GM23338 (cell line): ENCODE results near the gene SCGB3A1. TPM values are rescaled to one million over a fixed set of nuclear protein-coding genes. Genes with fewer than 3 reads are reported as not detected.

Source experiments
- ATAC-seq: fragments of 200-7000 bp; cut with Tn5 transposase; 3 replicates; pipeline ENCODE4 v1.9.1; 2020
- DNase-seq: peaks from one replicate; pipeline ENCODE4 v3.0.0-alpha.2; 2015; ENCODE audit warnings: low spot score
- H2AFZ ChIP-seq: fragments of 200-600 bp; sonication (generic); 2 replicates; pipeline ENCODE4 v1.8.0; 2016; ENCODE audit warnings: antibody characterized with exemption, mild to moderate bottlenecking, moderate library complexity
- H3F3A ChIP-seq: fragments of 200-600 bp; sonication (generic); replicated peaks from 2 replicates; pipeline ENCODE4 v1.8.0; 2017; ENCODE audit warnings: antibody characterized with exemption, mixed run types, low read depth
- H3K27ac ChIP-seq: fragments of 200-600 bp; sonication (generic); 2 replicates; pipeline ENCODE4 v1.6.1; 2016; ENCODE audit warnings: low read depth
- H3K27me3 ChIP-seq: fragments of 200-600 bp; sonication (generic); 2 replicates; pipeline ENCODE4 v1.8.0; 2016; ENCODE audit warnings: mild to moderate bottlenecking, mixed run types, moderate library complexity; ENCODE audit not compliant: insufficient read depth
- H3K36me3 ChIP-seq: fragments of 200-600 bp; sonication (generic); 2 replicates; pipeline ENCODE4 v1.8.0; 2016; ENCODE audit warnings: mild to moderate bottlenecking; ENCODE audit not compliant: insufficient read depth
- H3K4me1 ChIP-seq: fragments of 200-600 bp; sonication (generic); 2 replicates; pipeline ENCODE4 v1.8.0; 2016; ENCODE audit warnings: mild to moderate bottlenecking, moderate library complexity; ENCODE audit not compliant: insufficient read depth
- H3K4me2 ChIP-seq: fragments of 200-600 bp; sonication (generic); 2 replicates; pipeline ENCODE4 v1.7.1; 2017; ENCODE audit warnings: mixed run types
- H3K4me3 ChIP-seq: fragments of 200-600 bp; sonication (generic); 2 replicates; pipeline ENCODE4 v1.6.1; 2016; ENCODE audit warnings: mixed run types
- H3K79me2 ChIP-seq: fragments of 200-600 bp; sonication (generic); replicated peaks from 2 replicates; pipeline ENCODE4 v1.8.0; 2017; ENCODE audit warnings: mild to moderate bottlenecking; ENCODE audit not compliant: insufficient read depth
- H3K9me2 ChIP-seq: fragments of 200-600 bp; sonication (generic); 2 replicates; pipeline ENCODE4 v1.8.0; 2017; ENCODE audit not compliant: insufficient read depth
- H4K20me1 ChIP-seq: fragments of 200-600 bp; sonication (generic); replicated peaks from 2 replicates; pipeline ENCODE4 v1.8.0; 2017; ENCODE audit warnings: mild to moderate bottlenecking; ENCODE audit not compliant: insufficient read depth
- H3K27ac Mint-ChIP-seq: 2 replicates; pipeline ENCODE4 v1.8.0; 2020; ENCODE audit warnings: inconsistent platforms, mild to moderate bottlenecking, moderate library complexity, mixed read lengths
- H3K27me3 Mint-ChIP-seq: 3 replicates; pipeline ENCODE4 v1.8.0; 2022; ENCODE audit warnings: low read depth, mild to moderate bottlenecking, moderate library complexity, mixed read lengths, inconsistent platforms; ENCODE audit not compliant: insufficient read depth, poor library complexity
- H3K36me3 Mint-ChIP-seq: 3 replicates; pipeline ENCODE4 v1.8.0; 2021; ENCODE audit warnings: low read depth, mild to moderate bottlenecking, inconsistent platforms, moderate library complexity, mixed read lengths
- H3K4me1 Mint-ChIP-seq: 3 replicates; pipeline ENCODE4 v1.8.0; 2020; ENCODE audit warnings: mild to moderate bottlenecking, inconsistent platforms, mixed read lengths
- H3K4me3 Mint-ChIP-seq: 3 replicates; pipeline ENCODE4 v1.8.0; 2021; ENCODE audit warnings: moderate library complexity, mild to moderate bottlenecking, inconsistent platforms, mixed read lengths
- H3K9me3 Mint-ChIP-seq: 3 replicates; pipeline ENCODE4 v1.8.0; 2020; ENCODE audit warnings: moderate library complexity, mild to moderate bottlenecking, inconsistent platforms, mixed read lengths
- CREB1 ChIP-seq: fragments of 250-450 bp; sonication (Bioruptor Pico); IDR thresholded peaks from 2 replicates; pipeline ENCODE4 v1.5.0; 2020; ENCODE audit warnings: low read depth, mild to moderate bottlenecking, moderate library complexity
- EZH2 ChIP-seq: fragments of 200-600 bp; sonication (generic); IDR thresholded peaks from one replicate; pipeline ENCODE4 v1.8.0; 2017; ENCODE audit warnings: antibody characterized with exemption, mild to moderate bottlenecking, low read depth; ENCODE audit not compliant: unreplicated experiment
- EZH2phosphoT487 ChIP-seq: fragments of 200-600 bp; sonication (generic); IDR thresholded peaks from one replicate; pipeline ENCODE4 v1.8.1; 2018; ENCODE audit warnings: antibody characterized with exemption; ENCODE audit not compliant: unreplicated experiment
- JUNB ChIP-seq: IDR thresholded peaks from one replicate; pipeline ENCODE4 v1.6.1; 2016; ENCODE audit warnings: antibody characterized with exemption; ENCODE audit not compliant: unreplicated experiment
- NANOG ChIP-seq: IDR thresholded peaks from 2 replicates; pipeline ENCODE4 v1.6.1; 2016; ENCODE audit warnings: antibody characterized with exemption, borderline replicate concordance
- STAT1 ChIP-seq: IDR thresholded peaks from one replicate; pipeline ENCODE4 v1.6.1; 2016; ENCODE audit warnings: antibody characterized with exemption; ENCODE audit not compliant: unreplicated experiment
- ZNF114 ChIP-seq: fragments of 250-450 bp; sonication (Bioruptor Pico); IDR thresholded peaks from 2 replicates; pipeline ENCODE4 v1.5.0; 2020; ENCODE audit warnings: mild to moderate bottlenecking, moderate library complexity
- ZNF331 ChIP-seq: fragments of 250-450 bp; sonication (Bioruptor Pico); IDR thresholded peaks from 2 replicates; pipeline ENCODE4 v1.5.0; 2020; ENCODE audit warnings: low read depth, mild to moderate bottlenecking, moderate library complexity
- polyA plus RNA-seq: library from polyadenylated mRNA; unstranded; fragments of >200 nt; fragmentation: Nextera tagmentation; extraction: Ambion mirVana; gene quantifications from 2 replicates; pipeline ENCODE4 v1.2.1, GENCODE V29; 2016
- total RNA-seq: library from RNA; depleted of rRNA; stranded (reverse); fragments of >200 nt; shearing (Covaris generic); gene quantifications from 2 replicates; pipeline ENCODE4 v1.2.3, GENCODE V29; 2014
- TF ChIP-seq, protein P1 (sequence below): fragments of 250-450 bp; sonication (Bioruptor Pico); IDR thresholded peaks from 2 replicates; pipeline ENCODE4 v1.5.0; 2020; ENCODE audit warnings: mild to moderate bottlenecking, moderate library complexity
- TF ChIP-seq, protein P2 (sequence below): IDR thresholded peaks from 2 replicates; pipeline ENCODE4 v1.6.1; 2016; ENCODE audit warnings: antibody characterized with exemption
- TF ChIP-seq, protein P3 (sequence below): IDR thresholded peaks from one replicate; pipeline ENCODE4 v1.6.1; 2018; ENCODE audit warnings: antibody characterized with exemption; ENCODE audit not compliant: unreplicated experiment
- TF ChIP-seq, protein P4 (sequence below), 2 experiments: fragments of 200-600 bp in 1 of 2; sonication (generic) in 1 of 2; conservative IDR thresholded peaks; 2 replicates each; pipeline versions ENCODE4 v1.5.1 to v1.6.1; 2016 to 2017; ENCODE audit warnings: antibody characterized with exemption in 2 of 2, low read depth in 2 of 2, mild to moderate bottlenecking in 2 of 2, moderate library complexity in 1 of 2

The SCGB3A1 gene
- total and polyA plus RNA-seq, 2 experiments from 2014 or later = not detected

DNA sequence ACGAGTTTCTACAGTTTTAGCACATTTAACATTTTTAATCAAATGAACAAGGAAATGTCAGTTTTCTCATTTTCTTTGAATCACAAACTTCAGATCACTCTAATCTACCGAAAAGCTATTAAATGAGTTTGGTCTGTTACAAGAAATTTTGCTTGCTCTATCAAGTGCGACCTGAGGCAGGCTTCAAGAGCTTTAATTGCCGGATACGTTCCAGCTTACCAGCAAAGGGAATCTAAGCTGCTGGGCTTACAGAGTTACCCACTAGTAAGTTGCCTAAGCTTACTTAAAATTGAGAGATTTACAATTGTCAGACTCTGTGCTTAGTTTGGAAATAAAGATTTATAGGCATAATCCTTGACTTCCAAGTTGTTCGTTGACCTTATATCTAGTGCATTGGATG lies 10.6 kb downstream of the SCGB3A1 start:
- H3K4me3 Mint-ChIP-seq = no peak overlapping the region
- no peaks in the 10 kb centered on the region for H3K79me2 ChIP-seq
- no peak overlapping the region for H3K27ac Mint-ChIP-seq

More for the DNA sequence above, 10.6 kb downstream of the SCGB3A1 start:
- TF ChIP-seq, protein P1, sequence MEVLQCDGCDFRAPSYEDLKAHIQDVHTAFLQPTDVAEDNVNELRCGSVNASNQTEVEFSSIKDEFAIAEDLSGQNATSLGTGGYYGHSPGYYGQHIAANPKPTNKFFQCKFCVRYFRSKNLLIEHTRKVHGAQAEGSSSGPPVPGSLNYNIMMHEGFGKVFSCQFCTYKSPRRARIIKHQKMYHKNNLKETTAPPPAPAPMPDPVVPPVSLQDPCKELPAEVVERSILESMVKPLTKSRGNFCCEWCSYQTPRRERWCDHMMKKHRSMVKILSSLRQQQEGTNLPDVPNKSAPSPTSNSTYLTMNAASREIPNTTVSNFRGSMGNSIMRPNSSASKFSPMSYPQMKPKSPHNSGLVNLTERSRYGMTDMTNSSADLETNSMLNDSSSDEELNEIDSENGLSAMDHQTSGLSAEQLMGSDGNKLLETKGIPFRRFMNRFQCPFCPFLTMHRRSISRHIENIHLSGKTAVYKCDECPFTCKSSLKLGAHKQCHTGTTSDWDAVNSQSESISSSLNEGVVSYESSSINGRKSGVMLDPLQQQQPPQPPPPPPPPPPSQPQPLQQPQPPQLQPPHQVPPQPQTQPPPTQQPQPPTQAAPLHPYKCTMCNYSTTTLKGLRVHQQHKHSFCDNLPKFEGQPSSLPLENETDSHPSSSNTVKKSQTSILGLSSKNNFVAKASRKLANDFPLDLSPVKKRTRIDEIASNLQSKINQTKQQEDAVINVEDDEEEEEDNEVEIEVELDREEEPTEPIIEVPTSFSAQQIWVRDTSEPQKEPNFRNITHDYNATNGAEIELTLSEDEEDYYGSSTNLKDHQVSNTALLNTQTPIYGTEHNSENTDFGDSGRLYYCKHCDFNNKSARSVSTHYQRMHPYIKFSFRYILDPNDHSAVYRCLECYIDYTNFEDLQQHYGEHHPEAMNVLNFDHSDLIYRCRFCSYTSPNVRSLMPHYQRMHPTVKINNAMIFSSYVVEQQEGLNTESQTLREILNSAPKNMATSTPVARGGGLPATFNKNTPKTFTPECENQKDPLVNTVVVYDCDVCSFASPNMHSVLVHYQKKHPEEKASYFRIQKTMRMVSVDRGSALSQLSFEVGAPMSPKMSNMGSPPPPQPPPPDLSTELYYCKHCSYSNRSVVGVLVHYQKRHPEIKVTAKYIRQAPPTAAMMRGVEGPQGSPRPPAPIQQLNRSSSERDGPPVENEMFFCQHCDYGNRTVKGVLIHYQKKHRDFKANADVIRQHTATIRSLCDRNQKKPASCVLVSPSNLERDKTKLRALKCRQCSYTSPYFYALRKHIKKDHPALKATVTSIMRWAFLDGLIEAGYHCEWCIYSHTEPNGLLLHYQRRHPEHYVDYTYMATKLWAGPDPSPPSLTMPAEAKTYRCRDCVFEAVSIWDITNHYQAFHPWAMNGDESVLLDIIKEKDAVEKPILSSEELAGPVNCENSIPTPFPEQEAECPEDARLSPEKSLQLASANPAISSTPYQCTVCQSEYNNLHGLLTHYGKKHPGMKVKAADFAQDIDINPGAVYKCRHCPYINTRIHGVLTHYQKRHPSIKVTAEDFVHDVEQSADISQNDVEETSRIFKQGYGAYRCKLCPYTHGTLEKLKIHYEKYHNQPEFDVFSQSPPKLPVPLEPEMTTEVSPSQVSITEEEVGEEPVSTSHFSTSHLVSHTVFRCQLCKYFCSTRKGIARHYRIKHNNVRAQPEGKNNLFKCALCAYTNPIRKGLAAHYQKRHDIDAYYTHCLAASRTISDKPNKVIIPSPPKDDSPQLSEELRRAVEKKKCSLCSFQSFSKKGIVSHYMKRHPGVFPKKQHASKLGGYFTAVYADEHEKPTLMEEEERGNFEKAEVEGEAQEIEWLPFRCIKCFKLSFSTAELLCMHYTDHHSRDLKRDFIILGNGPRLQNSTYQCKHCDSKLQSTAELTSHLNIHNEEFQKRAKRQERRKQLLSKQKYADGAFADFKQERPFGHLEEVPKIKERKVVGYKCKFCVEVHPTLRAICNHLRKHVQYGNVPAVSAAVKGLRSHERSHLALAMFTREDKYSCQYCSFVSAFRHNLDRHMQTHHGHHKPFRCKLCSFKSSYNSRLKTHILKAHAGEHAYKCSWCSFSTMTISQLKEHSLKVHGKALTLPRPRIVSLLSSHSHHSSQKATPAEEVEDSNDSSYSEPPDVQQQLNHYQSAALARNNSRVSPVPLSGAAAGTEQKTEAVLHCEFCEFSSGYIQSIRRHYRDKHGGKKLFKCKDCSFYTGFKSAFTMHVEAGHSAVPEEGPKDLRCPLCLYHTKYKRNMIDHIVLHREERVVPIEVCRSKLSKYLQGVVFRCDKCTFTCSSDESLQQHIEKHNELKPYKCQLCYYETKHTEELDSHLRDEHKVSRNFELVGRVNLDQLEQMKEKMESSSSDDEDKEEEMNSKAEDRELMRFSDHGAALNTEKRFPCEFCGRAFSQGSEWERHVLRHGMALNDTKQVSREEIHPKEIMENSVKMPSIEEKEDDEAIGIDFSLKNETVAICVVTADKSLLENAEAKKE (CRISPR knock-in tag) = no peak
- no peak for TF ChIP-seq JUNB
- TF ChIP-seq, protein P2, sequence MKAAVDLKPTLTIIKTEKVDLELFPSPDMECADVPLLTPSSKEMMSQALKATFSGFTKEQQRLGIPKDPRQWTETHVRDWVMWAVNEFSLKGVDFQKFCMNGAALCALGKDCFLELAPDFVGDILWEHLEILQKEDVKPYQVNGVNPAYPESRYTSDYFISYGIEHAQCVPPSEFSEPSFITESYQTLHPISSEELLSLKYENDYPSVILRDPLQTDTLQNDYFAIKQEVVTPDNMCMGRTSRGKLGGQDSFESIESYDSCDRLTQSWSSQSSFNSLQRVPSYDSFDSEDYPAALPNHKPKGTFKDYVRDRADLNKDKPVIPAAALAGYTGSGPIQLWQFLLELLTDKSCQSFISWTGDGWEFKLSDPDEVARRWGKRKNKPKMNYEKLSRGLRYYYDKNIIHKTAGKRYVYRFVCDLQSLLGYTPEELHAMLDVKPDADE = no peak
- TF ChIP-seq ZNF114 (CRISPR knock-in tag) = no peak
- no peak for TF ChIP-seq EZH2
- no peak for TF ChIP-seq ZNF331 (CRISPR knock-in tag)
- no peak for TF ChIP-seq NANOG
- no peak for TF ChIP-seq EZH2phosphoT487
- TF ChIP-seq, protein P3, sequence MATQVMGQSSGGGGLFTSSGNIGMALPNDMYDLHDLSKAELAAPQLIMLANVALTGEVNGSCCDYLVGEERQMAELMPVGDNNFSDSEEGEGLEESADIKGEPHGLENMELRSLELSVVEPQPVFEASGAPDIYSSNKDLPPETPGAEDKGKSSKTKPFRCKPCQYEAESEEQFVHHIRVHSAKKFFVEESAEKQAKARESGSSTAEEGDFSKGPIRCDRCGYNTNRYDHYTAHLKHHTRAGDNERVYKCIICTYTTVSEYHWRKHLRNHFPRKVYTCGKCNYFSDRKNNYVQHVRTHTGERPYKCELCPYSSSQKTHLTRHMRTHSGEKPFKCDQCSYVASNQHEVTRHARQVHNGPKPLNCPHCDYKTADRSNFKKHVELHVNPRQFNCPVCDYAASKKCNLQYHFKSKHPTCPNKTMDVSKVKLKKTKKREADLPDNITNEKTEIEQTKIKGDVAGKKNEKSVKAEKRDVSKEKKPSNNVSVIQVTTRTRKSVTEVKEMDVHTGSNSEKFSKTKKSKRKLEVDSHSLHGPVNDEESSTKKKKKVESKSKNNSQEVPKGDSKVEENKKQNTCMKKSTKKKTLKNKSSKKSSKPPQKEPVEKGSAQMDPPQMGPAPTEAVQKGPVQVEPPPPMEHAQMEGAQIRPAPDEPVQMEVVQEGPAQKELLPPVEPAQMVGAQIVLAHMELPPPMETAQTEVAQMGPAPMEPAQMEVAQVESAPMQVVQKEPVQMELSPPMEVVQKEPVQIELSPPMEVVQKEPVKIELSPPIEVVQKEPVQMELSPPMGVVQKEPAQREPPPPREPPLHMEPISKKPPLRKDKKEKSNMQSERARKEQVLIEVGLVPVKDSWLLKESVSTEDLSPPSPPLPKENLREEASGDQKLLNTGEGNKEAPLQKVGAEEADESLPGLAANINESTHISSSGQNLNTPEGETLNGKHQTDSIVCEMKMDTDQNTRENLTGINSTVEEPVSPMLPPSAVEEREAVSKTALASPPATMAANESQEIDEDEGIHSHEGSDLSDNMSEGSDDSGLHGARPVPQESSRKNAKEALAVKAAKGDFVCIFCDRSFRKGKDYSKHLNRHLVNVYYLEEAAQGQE = no peak
- no peak for TF ChIP-seq CREB1 (CRISPR knock-in tag)
- TF ChIP-seq STAT1 = no peak
- TF ChIP-seq, protein P4, sequence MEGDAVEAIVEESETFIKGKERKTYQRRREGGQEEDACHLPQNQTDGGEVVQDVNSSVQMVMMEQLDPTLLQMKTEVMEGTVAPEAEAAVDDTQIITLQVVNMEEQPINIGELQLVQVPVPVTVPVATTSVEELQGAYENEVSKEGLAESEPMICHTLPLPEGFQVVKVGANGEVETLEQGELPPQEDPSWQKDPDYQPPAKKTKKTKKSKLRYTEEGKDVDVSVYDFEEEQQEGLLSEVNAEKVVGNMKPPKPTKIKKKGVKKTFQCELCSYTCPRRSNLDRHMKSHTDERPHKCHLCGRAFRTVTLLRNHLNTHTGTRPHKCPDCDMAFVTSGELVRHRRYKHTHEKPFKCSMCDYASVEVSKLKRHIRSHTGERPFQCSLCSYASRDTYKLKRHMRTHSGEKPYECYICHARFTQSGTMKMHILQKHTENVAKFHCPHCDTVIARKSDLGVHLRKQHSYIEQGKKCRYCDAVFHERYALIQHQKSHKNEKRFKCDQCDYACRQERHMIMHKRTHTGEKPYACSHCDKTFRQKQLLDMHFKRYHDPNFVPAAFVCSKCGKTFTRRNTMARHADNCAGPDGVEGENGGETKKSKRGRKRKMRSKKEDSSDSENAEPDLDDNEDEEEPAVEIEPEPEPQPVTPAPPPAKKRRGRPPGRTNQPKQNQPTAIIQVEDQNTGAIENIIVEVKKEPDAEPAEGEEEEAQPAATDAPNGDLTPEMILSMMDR (conservative IDR thresholded peaks at IDR 0.05; ENCODE audit: low read depth in 2 of 2) = no peak
- peaks cover 7% of the 10 kb centered on the region; the same call in 1 of the 2 replicates for H3K36me3 ChIP-seq
- H3K4me1 Mint-ChIP-seq = no peaks in the 10 kb centered on the region
- no peak overlapping the region for H3K27ac ChIP-seq
- H3K4me2 ChIP-seq = no peak overlapping the region
- H4K20me1 ChIP-seq = 0 out of 2 replicates have a peak, but pooled peaks cover 11% of the 10 kb centered on the region
- no peaks in the 10 kb centered on the region for H3K4me1 ChIP-seq
- no peaks in the 10 kb centered on the region for H3K9me3 Mint-ChIP-seq
- H3K27me3 ChIP-seq = no peaks in the 10 kb centered on the region
- H3K9me2 ChIP-seq = no peaks in the 10 kb centered on the region
- no peak for DNase-seq
- H3F3A ChIP-seq = no peaks in the 10 kb centered on the region
- peaks cover 25% of the 10 kb centered on the region for H3K36me3 Mint-ChIP-seq
- peaks cover 8% of the 10 kb centered on the region for H3K27me3 Mint-ChIP-seq
- ATAC-seq = no peak; the same call in 2 of the 3 replicates
- no peak overlapping the region for H3K4me3 ChIP-seq
- H2AFZ ChIP-seq = no peak overlapping the region
